Posterior vena cava (tissue), 2 donors: ENCODE data around the gene RIBC1. TPM values are rescaled to one million over a fixed set of nuclear protein-coding genes. Genes with fewer than 3 reads are reported as not detected.
"Not testable (repeated sequence)": the region's sequence is repeated elsewhere in the genome, so short reads cannot be mapped to it uniquely, and the experiment has no call there.

Experiments used
- DNase-seq: peaks from one replicate; pipeline ENCODE4 v3.0.0-alpha.2; 2020; ENCODE audit warnings: low spot score
- intact Hi-C, 2 donors: fragments of 100-400 bp; cut with DNase I; formaldehyde crosslinking; loops; one replicate each; pipeline versions ENCODE4 v1.14.1 to v1.14.2; 2022 to 2023
- total RNA-seq, 2 donors: library from RNA; stranded (reverse); fragmentation: NEBNext Ultra II Directional; extraction: Animal tissue kit (Norgen Biotek cat#: 25700); gene quantifications; one replicate each; pipeline ENCODE4 v1.2.1, GENCODE V29; 2021
- donor health status: DM: yes; HTN: yes; CAD: no.
- donor health status: DM: yes; HTN: yes; CAD: no.

RIBC1 gene
- total RNA-seq, 2 donors from 2014 or later = 0.19 to 0.56 TPM

DNA sequence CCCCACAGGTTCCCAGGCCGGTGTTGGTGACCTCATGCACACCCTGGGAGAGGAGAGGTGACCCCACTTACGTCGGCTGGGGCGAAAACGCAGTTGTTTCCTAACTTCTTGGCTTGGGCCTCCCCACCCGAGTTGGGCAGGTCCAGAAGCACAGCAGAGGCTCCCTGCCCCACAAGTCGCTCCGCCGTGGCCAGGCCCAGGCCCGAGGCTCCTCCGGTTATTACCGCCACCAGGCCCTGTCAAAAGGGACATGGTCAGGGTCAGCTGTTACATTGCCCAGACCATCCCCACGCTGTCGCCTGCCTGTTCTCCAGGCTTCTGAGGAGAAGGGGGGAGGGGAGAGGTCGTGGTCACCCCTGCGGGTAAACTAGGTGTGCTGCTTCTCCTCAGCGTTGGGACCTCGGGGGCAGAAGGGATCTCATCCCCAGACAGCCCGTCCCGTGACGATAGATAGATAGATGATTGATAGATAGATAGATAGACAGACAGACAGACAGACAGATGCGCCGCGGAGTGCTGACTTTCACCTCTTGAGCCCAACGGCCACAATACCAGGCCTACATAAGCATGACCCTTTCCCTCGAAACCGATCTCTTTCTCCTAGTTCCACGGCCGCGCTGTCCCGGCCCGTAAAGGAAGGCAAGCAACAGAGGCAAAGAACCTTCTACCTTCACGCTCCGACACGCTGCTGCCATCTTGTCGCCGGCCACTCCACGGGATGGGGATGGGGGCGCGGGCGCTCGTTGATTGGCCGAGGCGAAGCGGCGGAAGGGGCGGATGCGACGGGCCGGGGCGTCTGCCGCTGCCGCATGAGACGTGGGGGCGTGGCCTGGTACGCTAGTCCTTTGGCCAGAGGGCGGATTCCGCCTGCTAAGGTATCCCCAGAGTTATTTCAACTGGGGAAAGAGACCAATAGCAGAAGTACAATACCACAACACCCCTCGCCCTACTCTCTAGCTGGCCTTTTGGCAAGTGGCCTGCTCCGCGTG is 11.3 kb downstream of the RIBC1 start, which contains the start of gene HSD17B10:
HSD17B10 (minus strand) TSS at position 720 of the 989 bp plus-strand sequence; CDS start at position 695, 25 bp downstream.
- intact Hi-C loops = loop anchor here in 1 of 2 donors (10.0 kb wide), 1 partner anchor 119 kb away; no protein-coding TSS in a partner anchor
- peak; percentile 97 for DNase-seq

DNA sequence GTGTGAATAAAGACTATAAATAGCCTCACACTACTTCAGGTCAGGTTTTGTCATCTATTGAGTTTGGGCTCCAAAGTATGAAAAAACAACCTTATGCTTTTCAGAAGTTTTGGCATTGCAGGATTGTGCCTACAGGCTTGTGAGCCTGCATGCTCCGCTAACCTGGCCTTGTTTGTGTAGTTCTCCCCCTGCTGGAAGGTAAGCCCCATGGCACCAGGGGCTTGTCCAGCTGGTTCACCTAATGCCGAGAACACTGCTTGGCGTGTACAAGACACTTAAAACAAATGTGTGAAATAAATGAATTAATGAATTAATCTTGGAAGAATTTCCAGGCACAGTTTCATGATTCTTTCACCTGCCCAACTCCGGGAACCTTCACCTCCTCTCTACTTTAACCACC is 13.3 kb downstream of the RIBC1 start:
- intact Hi-C loops = loop anchor here in 1 of 2 donors (10.0 kb wide), 1 partner anchor 121 kb away; no protein-coding TSS in a partner anchor
- DNase-seq = no peak

DNA sequence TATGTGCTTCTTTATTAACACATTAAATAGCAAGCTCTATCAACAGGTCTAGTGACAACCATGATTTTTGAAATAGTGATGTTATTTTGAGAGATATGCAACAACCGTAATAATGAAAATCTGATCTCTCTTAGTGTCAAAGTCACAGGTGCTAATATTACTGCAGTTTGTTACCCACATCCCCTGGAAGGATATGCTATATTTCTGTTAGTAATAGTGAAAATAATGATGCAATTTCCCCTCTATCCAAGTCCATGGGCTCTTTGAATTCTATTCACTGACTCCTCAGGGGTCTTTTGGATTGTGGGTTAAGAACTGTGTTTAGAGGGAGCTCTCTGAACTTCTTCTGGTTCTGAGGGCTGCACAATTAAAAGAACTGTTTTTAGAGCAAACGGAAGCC is 14.5 kb downstream of the RIBC1 start:
- no peak for DNase-seq
- intact Hi-C loops = loop anchor here in 1 of 2 donors (10.0 kb wide), 1 partner anchor 122 kb away; no protein-coding TSS in a partner anchor

DNA sequence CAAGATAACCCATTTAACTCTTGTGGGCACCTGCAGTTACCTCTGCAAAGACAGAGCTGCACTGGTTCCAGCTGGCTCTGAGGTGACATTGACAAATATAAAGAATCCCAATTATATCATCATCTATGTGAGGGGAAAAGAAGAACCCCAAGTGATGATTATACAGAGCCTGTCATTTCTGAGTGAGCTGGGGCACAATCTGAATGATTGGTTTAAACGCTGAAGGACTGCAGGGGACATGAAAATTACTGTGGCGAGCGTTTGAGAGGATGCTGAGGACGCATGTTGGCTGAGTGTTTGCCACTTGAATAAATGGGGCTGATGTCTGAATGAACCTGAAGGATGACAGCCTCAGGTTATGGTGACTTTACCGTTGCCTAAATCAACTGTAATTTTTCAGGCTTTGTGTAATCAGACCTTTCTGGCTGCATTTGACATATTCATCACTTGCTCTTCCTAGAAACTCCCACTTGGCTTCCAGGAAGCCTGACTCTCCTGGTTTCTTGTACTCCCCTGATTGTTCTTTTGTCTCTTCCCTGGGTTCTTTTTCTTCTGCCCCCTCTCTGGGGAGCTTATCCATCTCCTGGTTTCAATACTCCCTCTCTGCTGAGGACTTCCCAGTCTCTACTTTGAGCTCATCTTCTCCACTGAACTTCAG is 15.6 kb downstream of the RIBC1 start:
- no peak for DNase-seq
- intact Hi-C loops = loop anchor here in 1 of 2 donors (10.0 kb wide), 1 partner anchor 124 kb away; no protein-coding TSS in a partner anchor

DNA sequence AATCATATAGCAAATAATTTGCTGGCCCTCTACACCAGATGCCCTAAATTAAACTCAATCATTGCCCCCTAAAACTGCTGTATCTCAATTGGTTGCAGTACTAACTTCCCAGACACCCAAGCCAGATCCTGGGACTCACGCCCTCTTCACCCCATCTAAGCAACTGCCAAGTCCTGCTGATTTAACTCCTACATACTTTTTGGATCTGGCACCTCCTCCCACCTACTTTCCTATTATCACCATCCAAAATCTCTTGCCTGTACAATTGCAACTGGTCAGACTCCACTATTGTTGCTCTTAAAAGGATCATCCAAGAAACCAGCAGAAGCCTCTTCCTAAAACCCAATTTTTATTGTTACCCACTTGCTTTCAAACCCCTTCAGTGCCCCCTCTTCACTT is 16.2 kb downstream of the RIBC1 start:
- DNase-seq = no peak
- intact Hi-C loops = loop anchor here in 1 of 2 donors (10.0 kb wide), 1 partner anchor 124 kb away; no protein-coding TSS in a partner anchor

GRCh38 chrX:53440101-53440500 is 17.4 kb downstream of the RIBC1 start:
- DNase-seq = no peak
- intact Hi-C loops = no loop called here

DNA sequence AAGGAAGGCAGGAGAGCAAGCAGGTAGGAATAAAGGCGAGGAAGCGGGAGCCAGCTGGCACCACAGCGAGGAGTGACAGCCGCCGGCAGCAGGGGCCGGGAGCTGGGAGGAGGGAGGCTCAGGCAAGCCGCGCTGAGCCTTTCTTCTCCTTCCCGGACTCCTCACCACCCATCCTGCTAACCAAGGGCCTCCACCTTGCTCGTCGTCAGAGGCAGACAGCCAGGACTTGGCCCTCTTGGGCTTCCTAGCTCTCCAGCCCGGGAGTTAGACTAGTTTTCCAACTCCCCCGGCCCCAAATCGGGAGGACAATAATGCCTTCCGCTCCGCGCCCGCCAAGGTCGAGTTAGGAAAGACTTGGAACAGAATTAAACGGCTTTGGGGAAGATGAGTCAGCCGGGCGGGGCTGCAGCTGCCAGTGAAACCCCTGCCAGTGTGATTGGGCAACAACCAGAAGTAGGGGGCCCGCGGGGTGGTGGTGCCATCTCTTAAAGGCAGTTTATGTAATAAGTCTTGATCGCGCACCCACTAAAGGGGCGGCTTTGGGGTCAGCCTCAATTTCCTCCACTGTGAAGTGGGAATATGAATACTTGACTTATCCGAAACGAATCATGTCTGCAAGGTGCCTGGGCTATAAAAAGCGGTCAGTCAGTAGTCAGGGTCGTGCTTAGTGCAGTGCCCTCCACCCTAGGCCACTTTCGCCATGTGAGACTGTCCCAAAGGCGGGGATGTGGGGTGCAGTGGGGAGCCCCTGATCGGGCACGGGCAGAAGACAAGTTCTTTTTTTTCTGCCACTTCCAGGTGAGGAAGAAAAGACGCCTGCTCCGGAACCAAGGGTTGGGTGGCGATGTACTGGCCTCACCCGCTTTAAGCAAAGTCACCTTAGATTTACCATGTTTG is 18.2 kb downstream of the RIBC1 start:
- DNase-seq = peak; percentile 93
- intact Hi-C loops = no loop called here

GRCh38 chrX:53441531-53442321 is 19.1 kb downstream of the RIBC1 start:
- DNase-seq = peak; percentile 87
- intact Hi-C loops = no loop called here

DNA sequence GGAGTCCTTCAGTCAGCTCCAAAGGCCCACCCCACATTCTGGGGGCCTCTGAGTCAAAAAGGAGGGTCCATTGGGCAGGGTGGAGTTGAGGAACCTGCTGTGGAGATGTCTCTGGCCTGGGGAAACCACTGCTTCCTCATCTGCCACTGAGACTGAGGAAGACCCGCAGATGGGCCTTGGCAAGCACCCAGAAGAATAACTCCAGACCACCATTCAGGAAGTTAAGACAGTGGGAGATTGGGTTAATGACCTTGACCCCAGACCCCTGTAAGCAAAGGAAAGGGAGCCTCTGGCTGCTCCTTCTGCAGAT is 19.6 kb downstream of the RIBC1 start:
- intact Hi-C loops = no loop called here
- DNase-seq = no peak

- no peak for DNase-seq
- intact Hi-C loops = no loop called here
Measured at GRCh38 chrX:53445977-53446376, 23.3 kb downstream of the RIBC1 start.

- intact Hi-C loops = no loop called here
Measured at GRCh38 chrX:53447441-53447840, 24.8 kb downstream of the RIBC1 start.

GRCh38 chrX:53449632-53450031 is 27.0 kb downstream of the RIBC1 start:
- no peak for DNase-seq
- intact Hi-C loops = no loop called here

More at GRCh38 chrX:53447441-53447840, 24.8 kb downstream of the RIBC1 start:
- DNase-seq = no peak

DNA sequence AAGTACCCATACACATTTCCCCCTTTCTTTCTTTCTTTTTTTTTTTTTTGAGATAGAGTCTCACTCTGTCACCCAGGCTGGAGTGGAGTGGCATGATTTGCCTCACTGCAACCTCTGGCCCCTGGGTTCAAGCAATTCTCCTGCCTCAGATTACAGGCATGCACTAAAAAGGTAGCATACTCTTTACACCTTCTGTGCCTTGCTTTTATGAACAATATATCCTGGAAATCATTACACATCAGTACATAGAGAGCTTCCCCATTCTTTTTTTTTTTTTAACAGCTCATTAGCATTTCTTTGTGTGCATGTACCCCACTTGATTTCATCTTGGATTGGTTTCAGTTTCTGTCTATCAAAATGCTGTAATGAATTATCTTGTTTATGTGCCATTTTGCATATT is 30.1 kb downstream of the RIBC1 start:
- intact Hi-C loops = no loop called here

DNA sequence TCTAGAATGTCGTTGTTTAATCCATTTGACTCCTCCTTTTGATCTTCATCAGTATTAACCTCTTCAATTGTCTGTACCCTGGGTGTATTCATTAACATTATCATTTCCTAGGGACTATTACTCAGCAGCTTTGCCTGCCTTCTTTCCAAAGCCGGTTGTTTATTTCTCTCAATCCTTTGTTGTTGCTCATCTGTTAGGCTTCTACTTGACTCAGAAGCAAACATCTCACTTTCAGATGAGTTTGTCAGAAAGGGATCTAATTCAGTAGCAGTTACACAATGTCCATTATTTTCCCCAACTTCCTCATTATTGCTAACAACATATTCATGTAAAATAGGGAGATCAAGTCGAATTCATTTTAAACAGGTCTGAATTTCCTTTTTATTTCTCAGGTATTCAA is 33.6 kb downstream of the RIBC1 start:
- DNase-seq = no peak
- intact Hi-C loops = no loop called here

More for the DNA sequence above, 30.1 kb downstream of the RIBC1 start:
- no peak for DNase-seq

DNA sequence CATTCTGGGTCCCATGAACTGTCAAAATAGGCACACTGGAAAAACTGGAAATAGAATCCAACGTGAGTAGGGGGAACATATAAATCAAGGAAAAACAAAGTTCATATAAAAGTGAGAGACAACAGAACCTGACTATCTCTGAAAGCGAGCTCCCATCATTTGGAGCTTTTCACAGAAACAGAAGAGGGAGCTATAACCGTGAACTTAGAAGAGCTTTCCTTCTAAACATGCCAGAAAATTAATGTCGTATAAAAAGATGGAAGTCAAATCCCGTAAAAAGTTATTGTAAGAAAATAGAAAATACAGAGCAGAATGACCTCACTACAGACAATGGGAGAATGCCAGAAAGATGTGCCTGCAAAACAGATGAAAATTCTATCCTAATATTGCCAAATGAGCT is 35.4 kb downstream of the RIBC1 start:
- intact Hi-C loops = no loop called here

DNA sequence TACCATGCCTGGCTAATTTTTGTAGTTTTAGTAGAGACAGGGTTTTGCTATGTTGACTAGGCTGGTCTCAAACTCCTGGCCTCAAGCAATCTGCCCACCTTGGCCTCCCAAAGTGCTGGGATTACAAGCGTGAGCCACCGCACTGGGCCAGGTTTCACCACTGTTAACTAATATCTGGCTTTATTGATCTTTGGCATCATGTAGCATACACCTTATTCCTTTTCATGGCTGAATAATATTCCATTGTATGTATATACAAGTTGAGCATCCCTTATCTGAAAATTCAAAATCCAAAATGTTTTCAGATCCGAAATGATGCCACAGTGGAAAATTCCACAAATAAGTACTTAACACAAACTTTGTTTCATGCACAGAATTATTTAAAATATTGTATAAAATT is 46.0 kb downstream of the RIBC1 start:
- DNase-seq, intact Hi-C loops: not testable (repeated sequence)

More for the DNA sequence above, 35.4 kb downstream of the RIBC1 start:
- no peak for DNase-seq

- intact Hi-C loops = no loop called here
- DNase-seq = no peak
Measured at GRCh38 chrX:53471346-53471745, 48.7 kb downstream of the RIBC1 start.

GRCh38 chrX:53474707-53475106 is 52.0 kb downstream of the RIBC1 start:
- no peak for DNase-seq
- intact Hi-C loops = no loop called here
